ENCODE results near the gene SLC9A9.
"Not testable (repeated sequence)": the region's sequence is repeated elsewhere in the genome, so short reads cannot be mapped to it uniquely, and the experiment has no call there.

The SLC9A9 gene

GRCh38 chr3:143535994-143536784 lies 312.1 kb downstream of the SLC9A9 start:
- DNase-seq, result no peak

GRCh38 chr3:143533391-143533790 lies 314.9 kb downstream of the SLC9A9 start:
- no peak for DNase-seq

GRCh38 chr3:143532091-143532490 lies 316.2 kb downstream of the SLC9A9 start:
- no peak for DNase-seq

GRCh38 chr3:143531101-143531500 lies 317.2 kb downstream of the SLC9A9 start:
- DNase-seq, result no peak

GRCh38 chr3:143529798-143530197 lies 318.5 kb downstream of the SLC9A9 start:
- DNase-seq, result no peak

- DNase-seq, result no peak
Measured at GRCh38 chr3:143529018-143529478, 319.2 kb downstream of the SLC9A9 start.

- DNase-seq, result no peak
Measured at GRCh38 chr3:143526011-143526545, 322.2 kb downstream of the SLC9A9 start.

GRCh38 chr3:143525408-143525807 lies 322.9 kb downstream of the SLC9A9 start:
- no peak for DNase-seq

GRCh38 chr3:143521803-143522202 lies 326.5 kb downstream of the SLC9A9 start:
- DNase-seq, result no peak

GRCh38 chr3:143517131-143517530 lies 331.1 kb downstream of the SLC9A9 start:
- DNase-seq, result not testable (repeated sequence)

GRCh38 chr3:143514874-143515273 lies 333.4 kb downstream of the SLC9A9 start:
- DNase-seq, result no peak

- no peak for DNase-seq
Measured at GRCh38 chr3:143514109-143514508, 334.2 kb downstream of the SLC9A9 start.

- no peak for DNase-seq
Measured at GRCh38 chr3:143511174-143511879, 336.9 kb downstream of the SLC9A9 start.

GRCh38 chr3:143510601-143511000 lies 337.7 kb downstream of the SLC9A9 start:
- no peak for DNase-seq

GRCh38 chr3:143507735-143508580 lies 340.3 kb downstream of the SLC9A9 start:
- no peak for DNase-seq

- DNase-seq, result no peak
Measured at GRCh38 chr3:143506190-143506589, 342.1 kb downstream of the SLC9A9 start.

GRCh38 chr3:143503325-143503885 lies 344.9 kb downstream of the SLC9A9 start:
- DNase-seq, result no peak

- no peak for DNase-seq
Measured at GRCh38 chr3:143502081-143502480, 346.2 kb downstream of the SLC9A9 start.

GRCh38 chr3:143497382-143497781 lies 350.9 kb downstream of the SLC9A9 start:
- DNase-seq, result no peak

GRCh38 chr3:143496191-143496590 lies 352.1 kb downstream of the SLC9A9 start:
- no peak for DNase-seq

- DNase-seq, result no peak
Measured at GRCh38 chr3:143495527-143495926, 352.7 kb downstream of the SLC9A9 start.

- DNase-seq, result no peak
Measured at GRCh38 chr3:143486611-143487010, 361.7 kb downstream of the SLC9A9 start.
